IMR-90 (cell line): Measurements from ENCODE around the gene TUBB2B. TPM values are rescaled to one million over a fixed set of nuclear protein-coding genes. Genes with fewer than 3 reads are reported as not detected.

Experiments used
- ATAC-seq: fragments of 200-7000 bp; cut with Tn5 transposase; 2 replicates; pipeline ENCODE4 v1.9.1; 2020; ENCODE audit warnings: low read depth, mild to moderate bottlenecking, moderate library complexity
- BruUV-seq: library from RNA; stranded (reverse); fragments of 400-500 nt; replicated peaks from 2 replicates; lab custom pipeline; 2021; lab: Mats Ljungman, UMichigan
- CTCF ChIA-PET: fragments of 300-600 bp; formaldehyde crosslinking; extraction: SDS; loops from one replicate; lab custom pipeline; 2021; ENCODE audit warnings: antibody characterized with exemption; lab: Yijun Ruan, JAX
- POLR2A ChIA-PET: fragments of 300-600 bp; sonication (Branson Sonifier 250); formaldehyde crosslinking; loops from one replicate; lab custom pipeline; 2022; ENCODE audit warnings: antibody characterized with exemption; ENCODE audit not compliant: unreplicated experiment; lab: Charles Lee
- DNase-seq: peaks from one replicate; pipeline ENCODE4 v3.0.0; 2013
- H2AFZ ChIP-seq: replicated peaks from 2 replicates; pipeline ENCODE3; 2013; ENCODE audit warnings: low read length, mild to moderate bottlenecking; ENCODE audit not compliant: poor library complexity
- H2AK5ac ChIP-seq: 2 replicates; pipeline ENCODE4 v1.6.1; 2013; ENCODE audit warnings: low read depth, low read length, inconsistent platforms
- H2AK9ac ChIP-seq: replicated peaks from 2 replicates; pipeline ENCODE3; 2013; ENCODE audit warnings: mild to moderate bottlenecking, low read depth, low read length, moderate library complexity; ENCODE audit not compliant: poor library complexity
- H2BK120ac ChIP-seq: 2 replicates; pipeline ENCODE4 v1.6.1; 2013; ENCODE audit warnings: low read depth, low read length, inconsistent platforms
- H2BK15ac ChIP-seq: 3 replicates; pipeline ENCODE4 v1.6.1; 2013; ENCODE audit warnings: low read depth, low read length, inconsistent platforms
- H2BK20ac ChIP-seq: 2 replicates; pipeline ENCODE4 v1.6.1; 2013; ENCODE audit warnings: low read depth, mild to moderate bottlenecking, inconsistent platforms, low read length, moderate library complexity
- H2BK5ac ChIP-seq: 2 replicates; pipeline ENCODE4 v1.6.1; 2013; ENCODE audit warnings: mild to moderate bottlenecking, low read depth, low read length, inconsistent platforms; ENCODE audit not compliant: poor library complexity, severe bottlenecking
- H3K14ac ChIP-seq: replicated peaks from 2 replicates; pipeline ENCODE4 v1.6.1; 2013; ENCODE audit warnings: low read depth, low read length, inconsistent platforms
- H3K18ac ChIP-seq: 2 replicates; pipeline ENCODE4 v1.6.1; 2013; ENCODE audit warnings: low read depth, low read length, control low read depth
- H3K23ac ChIP-seq: 2 replicates; pipeline ENCODE4 v1.6.1; 2013; ENCODE audit warnings: low read depth, low read length, inconsistent platforms
- H3K27ac ChIP-seq: 2 replicates; pipeline ENCODE4 v1.5.1; 2013; ENCODE audit warnings: mild to moderate bottlenecking, control low read depth, low read length; ENCODE audit not compliant: insufficient read depth
- H3K27me3 ChIP-seq: 2 replicates; pipeline ENCODE4 v1.6.1; 2013; ENCODE audit warnings: low read length; ENCODE audit not compliant: control insufficient read depth, insufficient read depth
- H3K36me3 ChIP-seq: 2 replicates; pipeline ENCODE4 v1.6.1; 2013; ENCODE audit warnings: low read length, mixed read lengths; ENCODE audit not compliant: control insufficient read depth, insufficient read depth
- H3K4ac ChIP-seq: 2 replicates; pipeline ENCODE4 v1.6.1; 2013; ENCODE audit warnings: low read depth, low read length, inconsistent platforms
- H3K4me1 ChIP-seq: 2 replicates; pipeline ENCODE4 v1.6.1; 2013; ENCODE audit warnings: low read length, mixed read lengths; ENCODE audit not compliant: control insufficient read depth, insufficient read depth
- H3K4me2 ChIP-seq: 2 replicates; pipeline ENCODE4 v1.6.1; 2013; ENCODE audit warnings: low read depth, mild to moderate bottlenecking, control low read depth, low read length, moderate library complexity
- H3K4me3 ChIP-seq: 2 replicates; pipeline ENCODE4 v1.5.1; 2013; ENCODE audit warnings: low read depth, mild to moderate bottlenecking, control low read depth, low read length, moderate library complexity; ENCODE audit not compliant: insufficient read depth
- H3K56ac ChIP-seq: 2 replicates; pipeline ENCODE4 v1.6.1; 2013; ENCODE audit warnings: low read length, inconsistent platforms; ENCODE audit not compliant: insufficient read depth; ENCODE audit errors: extremely low read depth
- H3K79me1 ChIP-seq, 2 experiments: 2 replicates each; pipeline ENCODE4 v1.6.1; 2013; ENCODE audit warnings: low read length in 2 of 2, inconsistent platforms in 1 of 2, low read depth in 1 of 2
- H3K9ac ChIP-seq: 2 replicates; pipeline ENCODE4 v1.6.1; 2013; ENCODE audit warnings: low read depth, low read length, control low read depth
- H3K9me1 ChIP-seq: 2 replicates; pipeline ENCODE4 v1.6.1; 2013; ENCODE audit warnings: low read length, inconsistent platforms; ENCODE audit not compliant: insufficient read depth
- H3K9me3 ChIP-seq: 2 replicates; pipeline ENCODE4 v1.6.1; 2013; ENCODE audit warnings: low read length; ENCODE audit not compliant: control insufficient read depth, insufficient read depth
- H4K20me1 ChIP-seq: 2 replicates; pipeline ENCODE4 v1.6.1; 2013; ENCODE audit warnings: low read length, inconsistent platforms; ENCODE audit not compliant: insufficient read depth
- H4K5ac ChIP-seq: 2 replicates; pipeline ENCODE4 v1.6.1; 2013; ENCODE audit warnings: mild to moderate bottlenecking, low read depth, low read length, control low read depth
- H4K8ac ChIP-seq, 2 experiments: 2 replicates each; pipeline ENCODE4 v1.6.1; 2013; ENCODE audit warnings: low read depth in 2 of 2, low read length in 2 of 2, control low read depth in 1 of 2, inconsistent platforms in 1 of 2
- H4K91ac ChIP-seq: 2 replicates; pipeline ENCODE4 v1.6.1; 2013; ENCODE audit warnings: low read depth, low read length, inconsistent platforms; ENCODE audit not compliant: insufficient read depth
- BHLHE40 ChIP-seq: fragments of 150-350 bp; IDR thresholded peaks from 2 replicates; pipeline ENCODE4 v1.6.1; 2016; ENCODE audit warnings: mild to moderate bottlenecking, low read depth, low read length
- CEBPB ChIP-seq: IDR thresholded peaks from 2 replicates; pipeline ENCODE4 v1.6.1; 2012; ENCODE audit warnings: low read depth, low read length, improper control_type of control experiment
- CHD1 ChIP-seq: IDR thresholded peaks from 2 replicates; pipeline ENCODE4 v1.6.1; 2012; ENCODE audit warnings: low read depth, low read length, improper control_type of control experiment
- CTCF ChIP-seq: conservative IDR thresholded peaks from 2 replicates; pipeline ENCODE4 v1.5.1; 2012; ENCODE audit warnings: mild to moderate bottlenecking, low read depth, low read length, improper control_type of control experiment
- ELK1 ChIP-seq: fragments of 150-350 bp; IDR thresholded peaks from 2 replicates; pipeline ENCODE4 v1.6.1; 2016; ENCODE audit warnings: low read depth, mild to moderate bottlenecking, low read length, moderate library complexity, borderline replicate concordance
- FOS ChIP-seq: fragments of 150-350 bp; IDR thresholded peaks from 2 replicates; pipeline ENCODE4 v1.6.1; 2016; ENCODE audit warnings: low read depth, low read length
- NFE2L2 ChIP-seq: fragments of 150-350 bp; IDR thresholded peaks from 2 replicates; pipeline ENCODE4 v1.6.1; 2016; ENCODE audit warnings: low read depth, mild to moderate bottlenecking, low read length
- POLR2A ChIP-seq: IDR thresholded peaks from 2 replicates; pipeline ENCODE4 v1.6.1; 2012; ENCODE audit warnings: mild to moderate bottlenecking, low read depth, low read length
- RAD21 ChIP-seq: IDR thresholded peaks from 2 replicates; pipeline ENCODE4 v1.6.1; 2012; ENCODE audit warnings: low read length, improper control_type of control experiment
- RFX5 ChIP-seq: IDR thresholded peaks from 2 replicates; pipeline ENCODE4 v1.8.0; 2012; ENCODE audit warnings: low read depth, mild to moderate bottlenecking, low read length, moderate library complexity
- SMC3 ChIP-seq: fragments of 150-350 bp; IDR thresholded peaks from 2 replicates; pipeline ENCODE4 v1.6.1; 2016; ENCODE audit warnings: low read depth, mild to moderate bottlenecking, antibody characterized with exemption, low read length, moderate library complexity
- WGBS, 2 experiments: methylation state at CpG; one replicate each; pipeline versions ENCODE4 v1.1.5 to v1.1.7; 2013; ENCODE audit warnings: missing lambda C conversion rate in 2 of 2; ENCODE audit not compliant: insufficient read length in 1 of 2; ENCODE audit errors: extremely low coverage in 2 of 2; 5-methylcytosine and 5-hydroxymethylcytosine counted together
- dilution Hi-C: fragments of 300-500 bp; cut with HindIII; formaldehyde crosslinking; loops from one replicate; pipeline ENCODE4 v1.14.3; 2018; ENCODE audit warnings: low sequenced_read_pairs; ENCODE audit not compliant: unreplicated experiment
- in situ Hi-C: fragments of 300-500 bp; cut with MboI; formaldehyde crosslinking; loops from 3 replicates; pipeline ENCODE4 v1.14.3; 2019; ENCODE audit warnings: low sequenced_read_pairs, inconsistent platforms, mixed read lengths
- intact Hi-C: fragments of 100-400 bp; cut with micrococcal nuclease; formaldehyde crosslinking; loops from 2 replicates; pipeline ENCODE4 v1.10.0; 2022
- polyA plus RNA-seq, 3 experiments: library from polyadenylated mRNA; depleted of rRNA; stranded (reverse); fragments of >200 nt; gene quantifications; 2 replicates each; pipeline ENCODE4 v1.2.3, GENCODE V29; 2012; ENCODE audit warnings: low replicate concordance in 1 of 3
- total RNA-seq: library from RNA; depleted of rRNA; stranded (reverse); fragments of >200 nt; gene quantifications from 2 replicates; pipeline ENCODE4 v1.2.3, GENCODE V29; 2012

The TUBB2B gene
- total and polyA plus RNA-seq, 2 of the 4 experiments (the other 2 are of a cell fraction) = 13.6 to 21.1 TPM

GRCh38 chr6:3251462-3252314, 24.2 kb upstream of the TUBB2B start:
- ATAC-seq (peak; percentile 82), DNase-seq (peak; percentile 80)
- peak overlapping the region; percentile 45; the same call in 1 of the 2 replicates for H4K5ac ChIP-seq
- H2BK120ac ChIP-seq = 0 out of 2 replicates have a peak overlapping the region, but pooled peaks have one; percentile 53
- peaks cover 1% of the 10 kb centered on the region; the same call in 1 of the 2 replicates for H3K27me3 ChIP-seq
- no peaks in the 10 kb centered on the region for H3K36me3 ChIP-seq
- no peak overlapping the region for H3K4me2 ChIP-seq
- H3K9ac ChIP-seq = no peak overlapping the region
- H3K23ac ChIP-seq = peak overlapping the region; percentile 41; the same call in 1 of the 2 replicates
- H3K79me1 ChIP-seq = no peaks in the 10 kb centered on the region
- no peak overlapping the region for H2BK5ac ChIP-seq
- H3K27ac ChIP-seq = no peak overlapping the region
- H4K91ac ChIP-seq = peak overlapping the region; percentile 53
- TF ChIP-seq CEBPB (no peak), BHLHE40 (no peak), NFE2L2 (no peak), RFX5 (no peak), POLR2A (no peak), CTCF (peak; percentile 97), RAD21 (peak; percentile 93), FOS (no peak), CHD1 (no peak), ELK1 (no peak), SMC3 (peak; percentile 97)
- H3K14ac ChIP-seq = no peak overlapping the region
- 4% methylated on average over 4 of the region's 20 CpGs; no CpG with 5 or more reads in 1 of the 2 experiments for WGBS, 2 experiments
- ChIA-PET CTCF (interaction anchor here (0.6 to 2.4 kb wide), 9 partner anchors 9 to 484 kb away, joined by 3 to 11 read pairs (median 3); partner anchors contain the start of gene TUBB2A), POLR2A (no interaction called here)
- H3K4ac ChIP-seq = peak overlapping the region; percentile 26
- peak overlapping the region; percentile 76 for H2AK9ac ChIP-seq
- no peak overlapping the region for H3K4me3 ChIP-seq
- peak overlapping the region in 1 of 2 experiments; percentile 74; a peak in 3 of 4 replicates for H4K8ac ChIP-seq
- no peak overlapping the region for H2BK15ac ChIP-seq
- intact Hi-C loops (loop anchor here (1.0 kb wide), 2 partner anchors 94 to 125 kb away; partner anchors contain the start of gene TUBB2A), in situ Hi-C loops (loop anchor here (5.0 to 10.0 kb wide), 2 partner anchors 124 to 257 kb away; partner anchors contain the start of gene NQO2), dilution Hi-C loops (no loop called here)
- H3K18ac ChIP-seq = no peak overlapping the region
- H3K9me3 ChIP-seq = no peaks in the 10 kb centered on the region
- H3K56ac ChIP-seq = no peak overlapping the region
- peak overlapping the region; percentile 88 for H2AFZ ChIP-seq
- peaks cover 13% of the 10 kb centered on the region for H3K4me1 ChIP-seq
- peak overlapping the region; percentile 23 for H2BK20ac ChIP-seq
- BruUV-seq = no TSS peak
- peaks cover 10% of the 10 kb centered on the region for H3K9me1 ChIP-seq
- no peaks in the 10 kb centered on the region for H4K20me1 ChIP-seq
- H2AK5ac ChIP-seq = no peak overlapping the region
